ENCODE results near the gene CHST13.

Gene CHST13

GRCh38 chr3:126541628-126542339 is 17.8 kb downstream of the CHST13 start:
- no peak for ATAC-seq (ENCODE audit: low read depth)
- peaks cover 13% of the 10 kb centered on the region for H3K27me3 Mint-ChIP-seq
- no peak overlapping the region for H3K27ac Mint-ChIP-seq

GRCh38 chr3:126542340-126543241 is 18.6 kb downstream of the CHST13 start:
- Mint-ChIP-seq H3K27me3 (peaks cover 9% of the 10 kb centered on the region), H3K9me3 (no peaks in the 10 kb centered on the region), H3K27ac (no peak overlapping the region), H3K36me3 (no peaks in the 10 kb centered on the region), H3K4me1 (peaks cover 5% of the 10 kb centered on the region), H3K4me3 (no peak overlapping the region)
- ATAC-seq (ENCODE audit: low read depth) (no peak), DNase-seq (ENCODE audit: low spot score in 2 of 2) (peak in 1 of 2 donors; percentile 8)

More at GRCh38 chr3:126541628-126542339, 17.8 kb downstream of the CHST13 start:
- H3K9me3 Mint-ChIP-seq = no peaks in the 10 kb centered on the region
- H3K36me3 Mint-ChIP-seq = no peaks in the 10 kb centered on the region
- H3K4me1 Mint-ChIP-seq = peaks cover 5% of the 10 kb centered on the region
- DNase-seq (ENCODE audit: low spot score in 2 of 2) = no peak
- no peak overlapping the region for H3K4me3 Mint-ChIP-seq

- H3K36me3 Mint-ChIP-seq = no peaks in the 10 kb centered on the region
- no peak for DNase-seq (ENCODE audit: low spot score in 2 of 2)
- H3K27me3 Mint-ChIP-seq = peaks cover 10% of the 10 kb centered on the region
- H3K27ac Mint-ChIP-seq = no peak overlapping the region
- H3K4me3 Mint-ChIP-seq = no peak overlapping the region
- peaks cover 5% of the 10 kb centered on the region for H3K4me1 Mint-ChIP-seq
- no peaks in the 10 kb centered on the region for H3K9me3 Mint-ChIP-seq
- no peak for ATAC-seq (ENCODE audit: low read depth)
Observed at GRCh38 chr3:126543457-126544061, 19.6 kb downstream of the CHST13 start.

- peaks cover 5% of the 10 kb centered on the region for H3K4me1 Mint-ChIP-seq
- DNase-seq (ENCODE audit: low spot score in 2 of 2) (no peak), ATAC-seq (ENCODE audit: low read depth) (no peak)
- H3K27me3 Mint-ChIP-seq = peaks cover 10% of the 10 kb centered on the region
- no peaks in the 10 kb centered on the region for H3K9me3 Mint-ChIP-seq
- no peak overlapping the region for H3K27ac Mint-ChIP-seq
- no peaks in the 10 kb centered on the region for H3K36me3 Mint-ChIP-seq
- H3K4me3 Mint-ChIP-seq = no peak overlapping the region
Observed at GRCh38 chr3:126544596-126545281, 20.8 kb downstream of the CHST13 start.

GRCh38 chr3:126545544-126545943 is 21.6 kb downstream of the CHST13 start:
- ATAC-seq (ENCODE audit: low read depth) = no peak
- DNase-seq (ENCODE audit: low spot score in 2 of 2) = no peak
- no peaks in the 10 kb centered on the region for H3K9me3 Mint-ChIP-seq

GRCh38 chr3:126546013-126546412 is 22.1 kb downstream of the CHST13 start:
- H3K4me3 Mint-ChIP-seq = no peak overlapping the region
- no peak for ATAC-seq (ENCODE audit: low read depth)
- peaks cover 9% of the 10 kb centered on the region for H3K27me3 Mint-ChIP-seq
- DNase-seq (ENCODE audit: low spot score in 2 of 2) = no peak
- no peaks in the 10 kb centered on the region for H3K9me3 Mint-ChIP-seq
- H3K4me1 Mint-ChIP-seq = peaks cover under 1% of the 10 kb centered on the region
- no peak overlapping the region for H3K27ac Mint-ChIP-seq
- H3K36me3 Mint-ChIP-seq = no peaks in the 10 kb centered on the region

More at GRCh38 chr3:126545544-126545943, 21.6 kb downstream of the CHST13 start:
- Mint-ChIP-seq H3K36me3 (no peaks in the 10 kb centered on the region), H3K4me3 (no peak overlapping the region), H3K4me1 (peaks cover 5% of the 10 kb centered on the region), H3K27ac (no peak overlapping the region), H3K27me3 (peaks cover 7% of the 10 kb centered on the region)

GRCh38 chr3:126546549-126547239 is 22.7 kb downstream of the CHST13 start:
- H3K27me3 Mint-ChIP-seq = peaks cover 10% of the 10 kb centered on the region

GRCh38 chr3:126547721-126548120 is 23.8 kb downstream of the CHST13 start:
- ATAC-seq (ENCODE audit: low read depth) (no peak), DNase-seq (ENCODE audit: low spot score in 2 of 2) (no peak)
- H3K4me3 Mint-ChIP-seq = no peak overlapping the region
- H3K27ac Mint-ChIP-seq = no peak overlapping the region
- no peaks in the 10 kb centered on the region for H3K4me1 Mint-ChIP-seq
- peaks cover 10% of the 10 kb centered on the region for H3K27me3 Mint-ChIP-seq
- no peaks in the 10 kb centered on the region for H3K36me3 Mint-ChIP-seq
- H3K9me3 Mint-ChIP-seq = no peaks in the 10 kb centered on the region

More at GRCh38 chr3:126546549-126547239, 22.7 kb downstream of the CHST13 start:
- Mint-ChIP-seq H3K36me3 (no peaks in the 10 kb centered on the region), H3K4me3 (no peak overlapping the region), H3K27ac (no peak overlapping the region), H3K4me1 (no peaks in the 10 kb centered on the region), H3K9me3 (no peaks in the 10 kb centered on the region)
- ATAC-seq (ENCODE audit: low read depth) (no peak), DNase-seq (ENCODE audit: low spot score in 2 of 2) (no peak)

GRCh38 chr3:126548556-126549466 is 24.9 kb downstream of the CHST13 start:
- Mint-ChIP-seq H3K4me3 (no peak overlapping the region), H3K4me1 (no peaks in the 10 kb centered on the region), H3K27ac (no peak overlapping the region), H3K36me3 (no peaks in the 10 kb centered on the region), H3K27me3 (peaks cover 13% of the 10 kb centered on the region), H3K9me3 (no peaks in the 10 kb centered on the region)
- ATAC-seq (ENCODE audit: low read depth) (no peak), DNase-seq (ENCODE audit: low spot score in 2 of 2) (peak in 1 of 2 donors; percentile 5)

GRCh38 chr3:126549861-126550487 is 26.0 kb downstream of the CHST13 start:
- Mint-ChIP-seq H3K9me3 (no peaks in the 10 kb centered on the region), H3K27me3 (peaks cover 13% of the 10 kb centered on the region), H3K36me3 (no peaks in the 10 kb centered on the region), H3K4me3 (no peak overlapping the region), H3K4me1 (no peaks in the 10 kb centered on the region), H3K27ac (no peak overlapping the region)
- ATAC-seq (ENCODE audit: low read depth) (no peak), DNase-seq (ENCODE audit: low spot score in 2 of 2) (no peak)

GRCh38 chr3:126550488-126551051 is 26.6 kb downstream of the CHST13 start:
- Mint-ChIP-seq H3K4me3 (no peak overlapping the region), H3K9me3 (no peaks in the 10 kb centered on the region), H3K27me3 (peaks cover 13% of the 10 kb centered on the region), H3K36me3 (no peaks in the 10 kb centered on the region), H3K27ac (no peak overlapping the region), H3K4me1 (no peaks in the 10 kb centered on the region)
- DNase-seq (ENCODE audit: low spot score in 2 of 2) (no peak), ATAC-seq (ENCODE audit: low read depth) (no peak)

Data from memory B cell (primary cell).